GM12864 (cell line): ENCODE results near the gene JKAMP.

Experiments used
- DNase-seq: peaks from one replicate; pipeline ENCODE4 v3.0.0-alpha.2; 2011; ENCODE audit warnings: low read depth
- H3K4me3 ChIP-seq: 2 replicates; pipeline ENCODE4 v1.5.1; 2011; ENCODE audit warnings: mild to moderate bottlenecking, low read depth, low read length, control low read depth
- TF ChIP-seq, protein P1 (sequence below): IDR thresholded peaks from 2 replicates; pipeline ENCODE4 v1.5.1; 2011; ENCODE audit warnings: low read depth, mild to moderate bottlenecking, moderate library complexity, low read length, control low read depth, inconsistent platforms; ENCODE audit errors: missing control alignments

JKAMP gene

DNA sequence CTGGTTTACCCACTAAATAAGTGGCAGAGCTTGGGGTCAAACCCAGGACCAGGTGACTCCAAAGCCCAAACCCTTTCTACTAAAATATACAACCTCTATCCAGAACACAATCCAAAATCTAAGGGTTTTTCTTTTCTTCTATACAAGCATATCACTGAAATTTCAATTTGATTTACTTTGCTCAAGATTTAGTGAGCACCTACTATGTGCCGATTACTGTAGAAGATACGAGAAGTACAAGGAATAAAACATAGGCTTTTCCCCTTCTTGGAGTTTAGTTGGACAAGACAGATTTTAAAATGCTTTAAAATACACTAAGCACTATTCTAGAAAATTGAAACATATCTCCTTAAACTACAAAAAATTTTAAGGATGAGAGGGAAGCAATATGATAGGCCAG is 2.9 kb upstream of the JKAMP start:
- TF ChIP-seq, protein P1, sequence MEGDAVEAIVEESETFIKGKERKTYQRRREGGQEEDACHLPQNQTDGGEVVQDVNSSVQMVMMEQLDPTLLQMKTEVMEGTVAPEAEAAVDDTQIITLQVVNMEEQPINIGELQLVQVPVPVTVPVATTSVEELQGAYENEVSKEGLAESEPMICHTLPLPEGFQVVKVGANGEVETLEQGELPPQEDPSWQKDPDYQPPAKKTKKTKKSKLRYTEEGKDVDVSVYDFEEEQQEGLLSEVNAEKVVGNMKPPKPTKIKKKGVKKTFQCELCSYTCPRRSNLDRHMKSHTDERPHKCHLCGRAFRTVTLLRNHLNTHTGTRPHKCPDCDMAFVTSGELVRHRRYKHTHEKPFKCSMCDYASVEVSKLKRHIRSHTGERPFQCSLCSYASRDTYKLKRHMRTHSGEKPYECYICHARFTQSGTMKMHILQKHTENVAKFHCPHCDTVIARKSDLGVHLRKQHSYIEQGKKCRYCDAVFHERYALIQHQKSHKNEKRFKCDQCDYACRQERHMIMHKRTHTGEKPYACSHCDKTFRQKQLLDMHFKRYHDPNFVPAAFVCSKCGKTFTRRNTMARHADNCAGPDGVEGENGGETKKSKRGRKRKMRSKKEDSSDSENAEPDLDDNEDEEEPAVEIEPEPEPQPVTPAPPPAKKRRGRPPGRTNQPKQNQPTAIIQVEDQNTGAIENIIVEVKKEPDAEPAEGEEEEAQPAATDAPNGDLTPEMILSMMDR, result no peak
- no peak for DNase-seq
- no peak overlapping the region for H3K4me3 ChIP-seq

DNA sequence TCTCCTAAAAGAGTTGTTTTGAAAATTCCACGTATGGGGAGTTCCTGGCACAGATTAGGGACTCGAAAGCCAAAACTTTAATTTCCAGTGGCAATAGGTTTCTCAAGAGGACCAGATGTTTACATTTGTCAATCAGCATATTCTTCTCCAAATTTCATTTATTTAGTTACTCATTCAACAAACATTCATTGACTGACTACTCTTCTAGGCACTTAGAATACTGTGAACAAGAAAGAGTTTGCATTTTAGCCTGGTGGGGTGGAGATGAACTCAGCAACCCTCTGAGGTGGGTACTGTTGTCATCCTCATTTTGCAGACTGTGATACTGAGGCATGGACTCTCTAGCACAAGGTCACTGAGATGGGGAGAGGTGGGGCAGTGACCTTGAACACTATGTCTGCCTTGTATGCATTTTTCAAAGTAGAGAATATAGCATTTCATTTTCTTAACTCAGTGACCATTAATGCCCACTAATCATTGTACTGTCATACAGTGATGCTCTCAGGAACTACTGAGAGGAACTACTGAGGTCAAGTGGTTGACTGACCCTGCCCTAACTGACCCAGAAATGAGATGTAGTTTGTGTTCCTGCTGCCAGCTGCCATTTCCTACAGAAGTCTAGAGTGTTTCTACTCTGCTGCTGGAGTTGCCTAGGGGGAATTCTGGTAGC is 2.3 kb upstream of the JKAMP start:
- peak overlapping the region; percentile 98; the same call in 1 of the 2 replicates for H3K4me3 ChIP-seq
- TF ChIP-seq, protein P1, result no peak
- no peak for DNase-seq

DNA sequence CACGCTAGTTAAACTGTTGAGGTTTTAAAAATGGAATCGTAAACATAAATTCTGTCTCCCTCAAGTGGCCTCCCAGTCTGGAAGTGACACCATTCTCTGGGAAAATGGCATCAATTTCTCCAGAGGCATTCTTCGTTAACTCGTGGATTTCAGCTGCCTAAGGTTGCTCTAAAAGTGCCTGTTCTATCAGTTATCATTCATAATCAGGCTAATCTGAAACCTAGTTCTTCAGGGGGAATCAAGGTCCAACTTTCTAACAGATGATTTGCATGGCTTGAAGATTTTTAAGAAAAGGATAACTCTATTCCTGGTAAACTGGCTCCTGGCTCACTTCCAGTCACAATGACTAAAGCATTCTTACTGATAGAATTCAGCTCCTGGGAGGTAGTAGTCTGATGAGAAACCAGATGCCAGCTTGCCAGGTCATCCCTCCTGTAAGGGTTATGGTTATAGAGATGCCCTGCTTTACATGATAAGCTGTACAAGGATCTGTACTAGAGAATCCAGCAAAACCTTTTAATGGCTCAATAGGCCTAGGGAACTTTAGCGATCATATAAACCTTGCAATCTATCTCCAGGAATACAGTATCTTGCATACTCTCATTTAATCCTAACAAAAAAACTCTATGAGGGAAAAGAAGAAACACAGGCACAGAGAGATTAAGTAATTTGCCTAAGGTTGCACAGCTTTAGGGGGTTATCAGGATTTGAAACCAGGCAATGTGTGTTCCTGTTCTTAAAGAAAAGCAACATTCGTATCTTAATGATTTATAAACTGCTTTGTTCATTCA is 1.6 kb upstream of the JKAMP start:
- peak overlapping the region; percentile 98 for H3K4me3 ChIP-seq
- TF ChIP-seq, protein P1, result no peak
- no peak for DNase-seq

DNA sequence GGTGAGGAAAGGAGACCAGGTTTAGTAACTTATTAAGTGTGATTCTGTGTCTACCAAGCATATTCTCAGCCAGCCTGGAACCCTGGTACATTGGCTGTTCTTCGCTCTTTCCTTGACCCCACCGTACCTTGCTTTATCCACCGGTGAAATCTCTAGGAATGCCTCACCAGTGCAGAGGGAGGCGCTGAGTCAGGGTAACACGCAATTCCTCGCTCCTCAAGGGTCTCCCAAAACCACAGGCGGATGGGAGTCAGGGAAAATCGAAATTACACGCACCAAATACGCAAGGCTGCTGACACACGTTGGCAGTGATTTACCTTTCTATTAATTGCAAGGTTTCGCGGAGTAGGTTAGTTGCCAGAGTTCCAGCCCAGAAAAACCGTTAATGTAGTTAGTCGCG is 954 bp upstream of the JKAMP start:
- no peak for DNase-seq
- TF ChIP-seq, protein P1, result no peak
- peak overlapping the region; percentile 98 for H3K4me3 ChIP-seq

DNA sequence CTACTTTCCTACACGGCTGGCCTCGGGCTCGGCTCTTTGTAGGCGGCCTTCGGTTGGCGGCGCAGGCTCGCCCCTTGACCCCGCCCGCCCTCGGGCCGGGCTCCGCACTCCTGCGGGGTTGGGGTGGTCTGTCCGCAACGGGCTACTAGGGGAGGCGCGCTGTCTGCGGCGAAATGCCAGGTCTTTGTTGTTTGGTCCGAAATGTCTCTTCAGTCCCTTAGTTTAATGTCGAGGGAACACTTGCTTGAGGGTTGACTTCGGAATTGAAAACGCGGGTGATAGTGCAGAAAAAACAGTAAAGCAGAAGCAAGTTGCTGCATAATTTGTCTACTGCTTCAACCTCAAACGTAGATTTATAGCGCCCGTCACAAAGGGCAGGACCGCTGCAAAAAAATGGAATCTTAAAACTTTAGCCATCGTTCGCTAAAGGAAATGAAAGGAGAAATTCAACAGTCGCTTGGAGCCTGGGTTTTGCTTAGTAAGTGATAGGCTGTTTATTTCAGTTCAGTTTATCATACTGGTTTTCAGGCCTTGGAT is 390 bp downstream of the JKAMP start:
- TF ChIP-seq, protein P1, result no peak
- no peak for DNase-seq
- peak overlapping the region; percentile 98 for H3K4me3 ChIP-seq

DNA sequence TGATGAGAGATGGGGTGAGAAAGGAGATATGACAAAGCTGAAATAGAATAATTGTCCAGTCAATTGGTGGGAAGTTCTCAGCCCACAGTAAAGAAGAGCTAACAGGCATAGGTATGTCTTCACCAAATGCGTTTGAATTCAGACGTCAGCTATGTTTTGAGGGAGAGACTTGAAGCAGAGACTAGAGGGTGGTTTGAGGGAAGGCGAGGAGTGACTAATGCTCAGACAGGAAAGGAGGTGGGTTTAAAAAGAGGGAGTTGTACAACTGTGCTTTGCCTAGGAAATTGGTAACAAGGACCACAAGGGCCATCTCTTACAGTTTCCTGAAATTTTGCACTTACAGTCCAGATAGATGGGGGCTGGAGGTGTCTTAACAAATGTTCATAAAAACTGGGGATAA is 6.4 kb downstream of the JKAMP start:
- TF ChIP-seq, protein P1, result no peak
- DNase-seq, result no peak
- no peak overlapping the region for H3K4me3 ChIP-seq
